PFSK-1 (cell line): ENCODE measurements around the gene SNRPN.

Experiments
- POLR2AphosphoS5 ChIP-seq: IDR thresholded peaks from 2 replicates; pipeline ENCODE4 v1.6.1; 2012; ENCODE audit warnings: low read depth, mild to moderate bottlenecking, control low read depth, low read length, moderate library complexity
- REST ChIP-seq, 2 experiments: IDR thresholded peaks; 2 replicates each; pipeline versions ENCODE4 v1.6.1 to v1.8.0; 2011 to 2012; ENCODE audit warnings: low read depth in 2 of 2, low read length in 2 of 2, control low read depth in 1 of 2, inconsistent platforms in 1 of 2, mild to moderate bottlenecking in 1 of 2, moderate library complexity in 1 of 2; ENCODE audit not compliant: insufficient read depth in 1 of 2
- SIN3A ChIP-seq: IDR thresholded peaks from 2 replicates; pipeline ENCODE4 v1.6.1; 2012; ENCODE audit warnings: mild to moderate bottlenecking, low read length, moderate library complexity, borderline replicate concordance; ENCODE audit not compliant: insufficient read depth
- TAF1 ChIP-seq: IDR thresholded peaks from 2 replicates; pipeline ENCODE4 v1.6.1; 2012; ENCODE audit warnings: low read length, control low read depth, borderline replicate concordance; ENCODE audit not compliant: insufficient read depth

- no peak for TF ChIP-seq POLR2AphosphoS5
- TF ChIP-seq REST (IDR thresholded peaks at IDR 0.05; ENCODE audit: insufficient read depth in 1 of 2, low read depth in 2 of 2, low read length in 2 of 2), result no peak
- no peak for TF ChIP-seq TAF1
- no peak for TF ChIP-seq SIN3A
Observed at GRCh38 chr15:24933716-24934115, 21.1 kb upstream of the SNRPN start.
